Cardiac muscle cell (in vitro differentiated cells and primary cell): ENCODE data around the gene SERF2. TPM values are rescaled to one million over a fixed set of nuclear protein-coding genes. Genes with fewer than 3 reads are reported as not detected.

Experiments
- DNase-seq, 2 donors: peaks; one replicate each; pipeline versions ENCODE4 v3.0.0 to v3.0.0-alpha.2; 2010 to 2017; ENCODE audit warnings: low read depth in 1 of 2, low spot score in 1 of 2
- H3K27ac ChIP-seq: fragments of 200-600 bp; sonication (generic); 2 replicates; pipeline ENCODE4 v1.5.1; 2016
- H3K27me3 ChIP-seq: fragments of 200-600 bp; sonication (generic); 2 replicates; pipeline ENCODE4 v1.6.0; 2016; ENCODE audit warnings: control low read depth
- H3K36me3 ChIP-seq: fragments of 200-600 bp; sonication (generic); 2 replicates; pipeline ENCODE4 v1.5.1; 2016; ENCODE audit warnings: control low read depth
- H3K4me1 ChIP-seq: fragments of 200-600 bp; sonication (generic); 2 replicates; pipeline ENCODE4 v1.8.1; 2017; ENCODE audit warnings: low read depth, mild to moderate bottlenecking, mixed run types
- H3K4me3 ChIP-seq: fragments of 200-600 bp; sonication (generic); 2 replicates; pipeline ENCODE4 v1.5.1; 2016; ENCODE audit warnings: mild to moderate bottlenecking
- H3K9me3 ChIP-seq: fragments of 200-600 bp; sonication (generic); 2 replicates; pipeline ENCODE4 v1.5.1; 2017; ENCODE audit warnings: low read depth, mild to moderate bottlenecking, control low read depth
- CTCF ChIP-seq: IDR thresholded peaks from 2 replicates; pipeline ENCODE4 v1.5.1; 2012; ENCODE audit warnings: low read depth, mild to moderate bottlenecking, low read length
- polyA plus RNA-seq: library from polyadenylated mRNA; unstranded; fragments of >200 nt; fragmentation: Nextera tagmentation; extraction: Ambion mirVana; gene quantifications from 2 replicates; pipeline ENCODE4 v1.2.1, GENCODE V29; 2016
- total RNA-seq: library from RNA; depleted of rRNA; stranded (reverse); fragments of >200 nt; gene quantifications from 2 replicates; pipeline ENCODE4 v1.2.3, GENCODE V29; 2016

The SERF2 gene
- total and polyA plus RNA-seq, 2 experiments from 2014 or later: 1,079 to 1,545 TPM

- H3K36me3 ChIP-seq: peaks cover 11% of the 10 kb centered on the region
- no peaks in the 10 kb centered on the region for H3K9me3 ChIP-seq
- H3K4me1 ChIP-seq: peaks cover 22% of the 10 kb centered on the region
- peak overlapping the region; percentile 58 for H3K27ac ChIP-seq
- no peak overlapping the region for H3K4me3 ChIP-seq
- H3K27me3 ChIP-seq: no peaks in the 10 kb centered on the region
- DNase-seq: peak; percentile 46 to 67
- no peak for TF ChIP-seq CTCF
Observed at GRCh38 chr15:43794269-43795037, 2.3 kb downstream of the SERF2 start.

- Histone ChIP-seq H3K36me3 (peaks cover 11% of the 10 kb centered on the region), H3K4me1 (peaks cover 22% of the 10 kb centered on the region), H3K27me3 (no peaks in the 10 kb centered on the region), H3K9me3 (no peaks in the 10 kb centered on the region), H3K4me3 (no peak overlapping the region), H3K27ac (peak overlapping the region; percentile 58)
- TF ChIP-seq CTCF: no peak
- no peak for DNase-seq
Observed at GRCh38 chr15:43795197-43795596, 3.1 kb downstream of the SERF2 start.

GRCh38 chr15:43795997-43796396, 3.9 kb downstream of the SERF2 start:
- no peak for DNase-seq
- H3K27me3 ChIP-seq: no peaks in the 10 kb centered on the region
- peaks cover 11% of the 10 kb centered on the region for H3K36me3 ChIP-seq
- H3K9me3 ChIP-seq: no peaks in the 10 kb centered on the region
- H3K4me3 ChIP-seq: no peak overlapping the region
- H3K4me1 ChIP-seq: peaks cover 22% of the 10 kb centered on the region
- peak overlapping the region; percentile 69 for H3K27ac ChIP-seq
- TF ChIP-seq CTCF: no peak

- no peak overlapping the region for H3K4me3 ChIP-seq
- H3K27ac ChIP-seq: peak overlapping the region; percentile 69
- H3K36me3 ChIP-seq: peaks cover 11% of the 10 kb centered on the region
- no peaks in the 10 kb centered on the region for H3K9me3 ChIP-seq
- no peak for DNase-seq
- H3K4me1 ChIP-seq: peaks cover 27% of the 10 kb centered on the region
- TF ChIP-seq CTCF: no peak
- H3K27me3 ChIP-seq: no peaks in the 10 kb centered on the region
Observed at GRCh38 chr15:43796566-43796965, 4.4 kb downstream of the SERF2 start.

GRCh38 chr15:43799209-43799944, 7.3 kb downstream of the SERF2 start:
- Histone ChIP-seq H3K36me3 (peaks cover 21% of the 10 kb centered on the region), H3K27me3 (no peaks in the 10 kb centered on the region), H3K4me1 (peaks cover 14% of the 10 kb centered on the region), H3K27ac (peak overlapping the region; percentile 89), H3K9me3 (no peaks in the 10 kb centered on the region), H3K4me3 (no peak overlapping the region)
- no peak for TF ChIP-seq CTCF
- DNase-seq: no peak
